HUES64 (cell line): ENCODE results near the gene OR12D1.

Source experiments
- H3K27ac ChIP-seq: 2 replicates; pipeline ENCODE4 v1.7.0; 2013; ENCODE audit warnings: low read depth, low read length, inconsistent platforms
- H3K27me3 ChIP-seq: 2 replicates; pipeline ENCODE4 v1.6.1; 2013; ENCODE audit warnings: mild to moderate bottlenecking, low read length; ENCODE audit not compliant: insufficient read depth
- H3K36me3 ChIP-seq: 2 replicates; pipeline ENCODE4 v1.6.1; 2013; ENCODE audit warnings: mild to moderate bottlenecking, low read length; ENCODE audit not compliant: insufficient read depth
- H3K4me1 ChIP-seq: 2 replicates; pipeline ENCODE4 v1.6.1; 2013; ENCODE audit warnings: mild to moderate bottlenecking, low read length, moderate library complexity; ENCODE audit not compliant: insufficient read depth
- H3K4me3 ChIP-seq: 2 replicates; pipeline ENCODE4 v1.5.1; 2013; ENCODE audit warnings: mild to moderate bottlenecking, low read length, moderate library complexity
- H3K9ac ChIP-seq: 2 replicates; pipeline ENCODE4 v1.6.1; 2013; ENCODE audit warnings: mild to moderate bottlenecking, low read depth, low read length
- H3K9me3 ChIP-seq: 2 replicates; pipeline ENCODE4 v1.6.1; 2013; ENCODE audit warnings: low read depth, low read length; ENCODE audit not compliant: insufficient read depth
- WGBS: fragments of 150-250, 120-280 bp; methylation state at CpG from one replicate; pipeline ENCODE4 v1.1.7; 2013; ENCODE audit warnings: missing lambda C conversion rate; 5-methylcytosine and 5-hydroxymethylcytosine counted together

OR12D1 gene

GRCh38 chr6:29465801-29466200 is 51.1 kb downstream of the OR12D1 start:
- 90% methylated on average over 1 of the region's 2 CpGs for WGBS
- no peaks in the 10 kb centered on the region for H3K4me1 ChIP-seq
- H3K9me3 ChIP-seq: no peaks in the 10 kb centered on the region
- H3K9ac ChIP-seq: no peak overlapping the region
- no peak overlapping the region for H3K27ac ChIP-seq
- H3K4me3 ChIP-seq: no peak overlapping the region
- no peaks in the 10 kb centered on the region for H3K27me3 ChIP-seq
- H3K36me3 ChIP-seq: no peaks in the 10 kb centered on the region

- Histone ChIP-seq H3K36me3 (no peaks in the 10 kb centered on the region), H3K27ac (no peak overlapping the region), H3K9ac (no peak overlapping the region), H3K4me3 (no peak overlapping the region), H3K4me1 (no peaks in the 10 kb centered on the region), H3K27me3 (no peaks in the 10 kb centered on the region), H3K9me3 (no peaks in the 10 kb centered on the region)
- WGBS: 82% methylated on average over 6 of the region's 6 CpGs
Observed at GRCh38 chr6:29466241-29466640, 51.5 kb downstream of the OR12D1 start.
